ENCODE measurements around the gene TENM4.

The TENM4 gene

GRCh38 chr11:78972590-78972989 is 468.2 kb downstream of the TENM4 start:
- no peak for DNase-seq (ENCODE audit: low spot score)

- no peak for DNase-seq (ENCODE audit: low spot score)
These were observed 468.7 kb downstream of the TENM4 start for GRCh38 chr11:78972177-78972576.

GRCh38 chr11:78967811-78968210 is 473.0 kb downstream of the TENM4 start:
- DNase-seq (ENCODE audit: low spot score), result no peak

GRCh38 chr11:78965432-78965831 is 475.4 kb downstream of the TENM4 start:
- no peak for DNase-seq (ENCODE audit: low spot score)

GRCh38 chr11:78961937-78962701 is 478.7 kb downstream of the TENM4 start:
- DNase-seq (ENCODE audit: low spot score), result peak; percentile 47

- peak; percentile 56 for DNase-seq (ENCODE audit: low spot score)
These were observed 479.6 kb downstream of the TENM4 start for GRCh38 chr11:78961247-78961646.

GRCh38 chr11:78958444-78958843 is 482.4 kb downstream of the TENM4 start:
- no peak for DNase-seq (ENCODE audit: low spot score)

- DNase-seq (ENCODE audit: low spot score), result no peak
These were observed 483.2 kb downstream of the TENM4 start for GRCh38 chr11:78957476-78958245.

GRCh38 chr11:78954696-78955095 is 486.1 kb downstream of the TENM4 start:
- DNase-seq (ENCODE audit: low spot score), result no peak

- DNase-seq (ENCODE audit: low spot score), result no peak
These were observed 486.6 kb downstream of the TENM4 start for GRCh38 chr11:78954261-78954660.

- no peak for DNase-seq (ENCODE audit: low spot score)
These were observed 487.9 kb downstream of the TENM4 start for GRCh38 chr11:78952890-78953289.

GRCh38 chr11:78952175-78952574 is 488.7 kb downstream of the TENM4 start:
- no peak for DNase-seq (ENCODE audit: low spot score)

- DNase-seq (ENCODE audit: low spot score), result no peak
These were observed 490.7 kb downstream of the TENM4 start for GRCh38 chr11:78949976-78950690.

- DNase-seq (ENCODE audit: low spot score), result no peak
These were observed 493.6 kb downstream of the TENM4 start for GRCh38 chr11:78946945-78947902.

- no peak for DNase-seq (ENCODE audit: low spot score)
These were observed 497.0 kb downstream of the TENM4 start for GRCh38 chr11:78943841-78944240.

- no peak for DNase-seq (ENCODE audit: low spot score)
These were observed 497.7 kb downstream of the TENM4 start for GRCh38 chr11:78943154-78943553.

- DNase-seq (ENCODE audit: low spot score), result no peak
These were observed 499.5 kb downstream of the TENM4 start for GRCh38 chr11:78941226-78941851.

GRCh38 chr11:78940500-78941225 is 500.2 kb downstream of the TENM4 start:
- no peak for DNase-seq (ENCODE audit: low spot score)

GRCh38 chr11:78938971-78939370 is 501.9 kb downstream of the TENM4 start:
- DNase-seq (ENCODE audit: low spot score), result no peak

GRCh38 chr11:78938036-78938435 is 502.8 kb downstream of the TENM4 start:
- DNase-seq (ENCODE audit: low spot score), result no peak

All from cerebellar cortex (tissue), 1 donor.